Measurements from ENCODE around the gene IRF2. TPM values are rescaled to one million over a fixed set of nuclear protein-coding genes. Genes with fewer than 3 reads are reported as not detected.
A peak's percentile ranks its signal among the peaks of the same experiment; 100 is the strongest.

IRF2 gene
- total and polyA plus RNA-seq, 12 donors: 19.0 to 93.1 (median 52.3) TPM

DNA sequence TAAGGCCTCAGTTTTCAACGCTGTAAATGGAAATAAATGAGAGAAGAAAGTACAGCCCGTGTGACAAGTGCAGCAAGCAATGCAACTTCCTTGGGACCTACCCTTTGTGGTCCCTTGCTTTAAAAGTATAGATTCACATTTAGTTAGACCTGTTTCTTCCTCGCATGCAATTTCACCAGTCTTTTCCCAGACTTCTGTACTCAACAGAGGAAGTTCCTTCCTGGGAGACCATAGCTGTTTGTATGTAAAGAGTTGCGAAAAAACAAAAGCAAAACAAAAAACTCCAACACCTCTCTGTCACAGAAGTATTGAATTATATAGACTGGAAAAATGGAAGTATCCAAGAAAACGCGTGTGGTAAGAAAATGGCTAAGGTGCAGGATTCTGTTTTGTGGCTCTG, 1.1 kb upstream of the IRF2 start:
- 42 to 56% (median 46%) methylated on average over 6 of the region's 6 CpGs for WGBS, 4 donors

DNA sequence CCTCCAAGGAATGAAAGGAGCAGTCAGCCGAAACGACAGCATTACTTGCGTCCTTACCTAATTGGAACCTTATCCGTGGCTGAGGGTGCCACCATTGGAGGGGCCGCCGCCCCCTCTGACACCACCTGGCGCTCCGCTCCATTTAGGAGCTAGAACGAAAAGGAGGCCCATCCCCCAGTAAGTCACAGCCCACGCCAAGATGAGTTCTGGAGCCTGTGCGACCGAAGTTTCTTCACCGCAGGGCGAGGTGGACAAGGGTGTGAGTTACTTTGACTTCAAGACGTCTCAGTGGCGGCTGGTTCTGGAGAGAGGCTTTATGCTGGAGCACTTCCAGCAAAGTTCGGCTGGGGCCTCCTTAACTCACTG, 729 bp upstream of the IRF2 start:
- H3K27me3 ChIP-seq: no peaks in the 10 kb centered on the region
- intact Hi-C loops (cut with DNase I): loop anchor here (10.0 kb wide), 2 partner anchors 60 to 190 kb away; no protein-coding TSS in a partner anchor
- no peaks in the 10 kb centered on the region for H3K36me3 ChIP-seq (replicated peaks in 1 of 2)
- TF ChIP-seq, protein P1, sequence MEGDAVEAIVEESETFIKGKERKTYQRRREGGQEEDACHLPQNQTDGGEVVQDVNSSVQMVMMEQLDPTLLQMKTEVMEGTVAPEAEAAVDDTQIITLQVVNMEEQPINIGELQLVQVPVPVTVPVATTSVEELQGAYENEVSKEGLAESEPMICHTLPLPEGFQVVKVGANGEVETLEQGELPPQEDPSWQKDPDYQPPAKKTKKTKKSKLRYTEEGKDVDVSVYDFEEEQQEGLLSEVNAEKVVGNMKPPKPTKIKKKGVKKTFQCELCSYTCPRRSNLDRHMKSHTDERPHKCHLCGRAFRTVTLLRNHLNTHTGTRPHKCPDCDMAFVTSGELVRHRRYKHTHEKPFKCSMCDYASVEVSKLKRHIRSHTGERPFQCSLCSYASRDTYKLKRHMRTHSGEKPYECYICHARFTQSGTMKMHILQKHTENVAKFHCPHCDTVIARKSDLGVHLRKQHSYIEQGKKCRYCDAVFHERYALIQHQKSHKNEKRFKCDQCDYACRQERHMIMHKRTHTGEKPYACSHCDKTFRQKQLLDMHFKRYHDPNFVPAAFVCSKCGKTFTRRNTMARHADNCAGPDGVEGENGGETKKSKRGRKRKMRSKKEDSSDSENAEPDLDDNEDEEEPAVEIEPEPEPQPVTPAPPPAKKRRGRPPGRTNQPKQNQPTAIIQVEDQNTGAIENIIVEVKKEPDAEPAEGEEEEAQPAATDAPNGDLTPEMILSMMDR (IDR thresholded peaks at IDR 0.05): no peak
- no peak for TF ChIP-seq POLR2A (IDR thresholded peaks at IDR 0.05)
- peaks cover 34 to 53% of the 10 kb centered on the region in 2 donors for H3K4me1 ChIP-seq (replicated peaks in 1 of 2)
- peak; percentile 52 to 76 (median 65) for DNase-seq
- H3K4me3 ChIP-seq: peak overlapping the region; percentile 66 to 98 (median 76)
- 0 to 9% (median 1%) methylated on average over 3 to 17 of the region's 17 CpGs for WGBS, 4 donors
- no peaks in the 10 kb centered on the region for H3K9me3 ChIP-seq (replicated peaks in 1 of 3)
- peak overlapping the region; percentile 92 to 99 (median 98) for H3K27ac ChIP-seq

More for the DNA sequence above, 1.1 kb upstream of the IRF2 start:
- no peaks in the 10 kb centered on the region for H3K9me3 ChIP-seq (replicated peaks in 1 of 3)
- no peak for DNase-seq
- H3K36me3 ChIP-seq (replicated peaks in 1 of 2): no peaks in the 10 kb centered on the region
- no peak for TF ChIP-seq POLR2A (IDR thresholded peaks at IDR 0.05)
- TF ChIP-seq, protein P1 (IDR thresholded peaks at IDR 0.05): no peak
- H3K27me3 ChIP-seq: no peaks in the 10 kb centered on the region
- intact Hi-C loops (cut with DNase I): loop anchor here (10.0 kb wide), 2 partner anchors 59 to 191 kb away; no protein-coding TSS in a partner anchor
- H3K4me1 ChIP-seq (replicated peaks in 1 of 2): peaks cover 34 to 53% of the 10 kb centered on the region in 2 donors
- peak overlapping the region; percentile 92 to 99 (median 98) for H3K27ac ChIP-seq
- peak overlapping the region in 3 of 4 donors; percentile 66 to 98 (median 74) for H3K4me3 ChIP-seq

DNA sequence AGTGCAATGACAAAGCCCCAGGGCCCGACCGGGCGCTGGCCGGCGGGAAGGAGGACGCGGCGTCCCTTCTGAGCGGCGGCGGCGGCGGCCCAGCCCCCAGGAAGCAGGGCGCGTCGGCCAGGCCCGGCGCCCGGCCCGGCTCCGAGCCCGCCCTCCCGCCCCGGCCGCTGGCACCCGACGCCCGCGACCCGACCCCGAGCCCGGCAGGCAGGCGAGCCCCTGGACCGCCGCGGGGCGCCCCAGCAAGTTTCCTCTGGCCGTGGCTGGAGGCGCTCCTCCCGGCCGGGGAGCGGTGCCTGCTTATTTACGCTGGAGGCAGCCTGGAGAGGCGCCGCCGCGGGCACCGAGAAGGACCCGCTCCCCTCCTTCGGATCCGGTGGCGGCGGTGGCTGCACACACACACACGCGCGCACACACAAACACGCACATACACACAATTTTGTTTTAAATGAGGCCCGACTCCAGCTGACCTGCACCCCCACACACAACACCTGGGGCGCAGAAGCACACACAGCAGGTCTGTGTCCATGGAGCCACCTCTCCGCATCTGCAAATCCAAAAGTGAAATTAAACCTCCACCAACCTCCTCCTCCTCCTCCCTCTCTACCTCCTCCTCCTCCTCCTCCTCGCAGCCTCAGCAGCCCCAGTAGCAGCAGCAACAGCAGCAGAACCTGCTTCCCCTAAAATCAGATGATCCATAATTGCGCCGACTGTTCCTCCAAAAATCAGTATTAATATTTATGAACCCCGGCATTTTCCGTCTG, 669 bp downstream of the IRF2 start:
- Histone ChIP-seq H3K27ac (peak overlapping the region; percentile 96 to 99 (median 99)), H3K27me3 (no peaks in the 10 kb centered on the region), H3K9me3 (replicated peaks in 1 of 3) (no peaks in the 10 kb centered on the region), H3K36me3 (replicated peaks in 1 of 2) (no peaks in the 10 kb centered on the region), H3K4me3 (peak overlapping the region; percentile 74 to 98 (median 89)), H3K4me1 (replicated peaks in 1 of 2) (peaks cover 30 to 58% of the 10 kb centered on the region in 2 donors)
- DNase-seq: peak; percentile 44 to 72 (median 53)
- WGBS, 4 donors: 0 to 1% (median 0%) methylated on average over 8 to 65 of the region's 65 CpGs
- TF ChIP-seq, protein P1 (IDR thresholded peaks at IDR 0.05): peak in 1 of 6 experiments; percentile 13
- TF ChIP-seq POLR2A (IDR thresholded peaks at IDR 0.05): no peak
- intact Hi-C loops (cut with DNase I): loop anchor here (5.0 to 10.0 kb wide), 4 partner anchors 61 to 189 kb away; no protein-coding TSS in a partner anchor

DNA sequence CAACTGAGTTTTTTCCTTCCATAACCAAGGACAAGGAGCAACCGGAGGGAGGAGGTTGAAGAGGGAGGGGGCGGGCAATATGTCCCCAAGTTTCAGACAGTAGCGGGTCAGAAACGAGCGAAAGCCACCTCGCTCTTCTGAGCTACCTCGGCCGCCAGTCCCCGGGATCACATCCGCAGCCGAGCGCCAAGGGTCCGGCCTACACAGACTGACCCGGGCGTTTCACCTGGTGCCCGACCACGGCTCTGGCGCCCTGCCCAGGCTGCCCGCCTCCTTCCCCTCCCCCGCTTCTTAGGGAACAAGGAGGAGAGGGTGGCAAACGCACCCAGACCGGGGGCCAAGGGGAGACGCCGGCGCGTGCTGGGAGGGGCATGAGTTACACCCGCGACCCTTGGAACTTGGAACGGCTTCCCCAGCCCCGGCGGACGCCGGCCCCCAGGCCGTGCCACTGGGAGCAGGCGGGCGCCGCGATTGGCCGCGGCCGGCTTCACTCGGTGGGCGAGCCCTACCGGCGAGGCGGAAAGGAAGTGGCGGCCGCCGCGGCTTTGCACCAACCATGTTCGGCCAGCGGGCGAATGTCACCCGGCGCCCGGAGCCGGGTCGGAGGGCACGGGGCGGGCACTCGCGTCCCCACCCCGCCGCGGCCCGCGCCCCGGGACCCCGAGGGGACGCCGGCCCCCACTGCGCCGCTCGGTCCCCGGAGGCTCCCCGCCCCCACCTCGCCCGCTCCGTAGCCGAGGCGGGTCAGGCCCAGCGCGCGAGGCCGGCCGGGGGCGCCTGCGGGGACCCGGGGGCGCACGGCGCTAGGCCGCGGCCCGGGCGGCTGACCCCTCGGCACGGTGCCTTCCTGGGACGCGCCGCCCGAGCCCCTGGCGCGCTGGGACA, 1.5 kb downstream of the IRF2 start:
- 0 to 1% (median 0%) methylated on average over 14 to 104 of the region's 104 CpGs for WGBS, 4 donors
- H3K27ac ChIP-seq: peak overlapping the region; percentile 95 to 99 (median 98)

More for the DNA sequence above, 1.5 kb downstream of the IRF2 start:
- TF ChIP-seq, protein P1 (IDR thresholded peaks at IDR 0.05): peak in 3 of 6 experiments; percentile 8 to 29 (median 18)
- peak; percentile 29 to 71 for TF ChIP-seq POLR2A (IDR thresholded peaks at IDR 0.05)
- Histone ChIP-seq H3K9me3 (replicated peaks in 1 of 3) (no peaks in the 10 kb centered on the region), H3K4me1 (replicated peaks in 1 of 2) (peaks cover 30 to 67% of the 10 kb centered on the region in 2 donors), H3K27me3 (no peaks in the 10 kb centered on the region), H3K4me3 (peak overlapping the region; percentile 29 to 90 (median 62)), H3K36me3 (replicated peaks in 1 of 2) (no peaks in the 10 kb centered on the region)
- intact Hi-C loops (cut with DNase I): loop anchor here (5.0 to 10.0 kb wide), 4 partner anchors 62 to 188 kb away; no protein-coding TSS in a partner anchor
- peak; percentile 76 to 89 (median 82) for DNase-seq

Measured in adrenal gland (tissue), 12 donors.